ENCODE measurements around the gene SNX4. TPM values are rescaled to one million over a fixed set of nuclear protein-coding genes. Genes with fewer than 3 reads are reported as not detected.

SNX4 gene
- total RNA-seq, 2 experiments from 2014 or later: 36.2 to 38.6 TPM

- no peak overlapping the region for H3K27ac Mint-ChIP-seq
- peaks cover 25% of the 10 kb centered on the region for H3K36me3 Mint-ChIP-seq (ENCODE audit: low read depth)
- H3K4me3 Mint-ChIP-seq: no peak overlapping the region
- DNase-seq (no peak), ATAC-seq (no peak)
- ChIA-PET CTCF (no interaction called here), POLR2A (no interaction called here)
- H3K4me1 Mint-ChIP-seq (ENCODE audit: low read depth): no peaks in the 10 kb centered on the region
- H3K27me3 Mint-ChIP-seq (ENCODE audit: low read depth): no peaks in the 10 kb centered on the region
- no peaks in the 10 kb centered on the region for H3K9me3 Mint-ChIP-seq (ENCODE audit: insufficient read depth)
Measured at GRCh38 chr3:125443923-125444322, 76.1 kb downstream of the SNX4 start.

GRCh38 chr3:125442506-125442905 is 77.5 kb downstream of the SNX4 start:
- no peak overlapping the region for H3K4me3 Mint-ChIP-seq
- no peak overlapping the region for H3K27ac Mint-ChIP-seq
- POLR2A ChIA-PET: no interaction called here
- ATAC-seq: no peak
- no peaks in the 10 kb centered on the region for H3K27me3 Mint-ChIP-seq (ENCODE audit: low read depth)
- peaks cover 24% of the 10 kb centered on the region for H3K36me3 Mint-ChIP-seq (ENCODE audit: low read depth)
- no peak for DNase-seq
- H3K4me1 Mint-ChIP-seq (ENCODE audit: low read depth): no peaks in the 10 kb centered on the region
- CTCF ChIA-PET: interaction anchor here (0.6 kb wide), 1 partner anchor 430 kb away, joined by 3 read pairs; no protein-coding TSS in a partner anchor
- no peaks in the 10 kb centered on the region for H3K9me3 Mint-ChIP-seq (ENCODE audit: insufficient read depth)

- peaks cover 15% of the 10 kb centered on the region for H3K36me3 Mint-ChIP-seq (ENCODE audit: low read depth)
- no peak overlapping the region for H3K4me3 Mint-ChIP-seq
- ATAC-seq (no peak), DNase-seq (no peak)
- no peaks in the 10 kb centered on the region for H3K27me3 Mint-ChIP-seq (ENCODE audit: low read depth)
- CTCF ChIA-PET: interaction anchor here (0.6 to 3.5 kb wide), 8 partner anchors 31 to 680 kb away, joined by 3 to 9 read pairs (median 3); no protein-coding TSS in a partner anchor
- no peak overlapping the region for H3K27ac Mint-ChIP-seq
- no peaks in the 10 kb centered on the region for H3K9me3 Mint-ChIP-seq (ENCODE audit: insufficient read depth)
- POLR2A ChIA-PET: no interaction called here
- no peaks in the 10 kb centered on the region for H3K4me1 Mint-ChIP-seq (ENCODE audit: low read depth)
Measured at GRCh38 chr3:125440970-125441369, 79.0 kb downstream of the SNX4 start.

- Mint-ChIP-seq H3K27me3 (ENCODE audit: low read depth) (no peaks in the 10 kb centered on the region), H3K36me3 (ENCODE audit: low read depth) (peaks cover 13% of the 10 kb centered on the region), H3K4me3 (no peak overlapping the region), H3K4me1 (ENCODE audit: low read depth) (no peaks in the 10 kb centered on the region), H3K27ac (no peak overlapping the region), H3K9me3 (ENCODE audit: insufficient read depth) (no peaks in the 10 kb centered on the region)
- CTCF ChIA-PET: interaction anchor here (0.6 to 3.5 kb wide), 10 partner anchors 31 to 679 kb away, joined by 3 to 9 read pairs (median 3); no protein-coding TSS in a partner anchor
- DNase-seq: no peak
- POLR2A ChIA-PET: no interaction called here
- peak; percentile 55 for ATAC-seq
Measured at GRCh38 chr3:125440559-125440955, 79.4 kb downstream of the SNX4 start.

GRCh38 chr3:125437631-125438435 is 82.2 kb downstream of the SNX4 start:
- DNase-seq (peak; percentile 71), ATAC-seq (no peak)
- Mint-ChIP-seq H3K27ac (no peak overlapping the region), H3K27me3 (ENCODE audit: low read depth) (no peaks in the 10 kb centered on the region), H3K4me3 (no peak overlapping the region), H3K4me1 (ENCODE audit: low read depth) (no peaks in the 10 kb centered on the region), H3K36me3 (ENCODE audit: low read depth) (peaks cover 3% of the 10 kb centered on the region), H3K9me3 (ENCODE audit: insufficient read depth) (no peaks in the 10 kb centered on the region)
- CTCF ChIA-PET: interaction anchor here (0.7 to 3.5 kb wide), 9 partner anchors 9 to 706 kb away, joined by 3 to 9 read pairs (median 4); no protein-coding TSS in a partner anchor
- POLR2A ChIA-PET: no interaction called here

GRCh38 chr3:125436921-125437320 is 83.1 kb downstream of the SNX4 start:
- DNase-seq (no peak), ATAC-seq (no peak)
- no peaks in the 10 kb centered on the region for H3K36me3 Mint-ChIP-seq (ENCODE audit: low read depth)
- H3K27ac Mint-ChIP-seq: no peak overlapping the region
- ChIA-PET CTCF (interaction anchor here (1.3 kb wide), 1 partner anchor 442 kb away, joined by 3 read pairs; no protein-coding TSS in a partner anchor), POLR2A (no interaction called here)
- no peaks in the 10 kb centered on the region for H3K27me3 Mint-ChIP-seq (ENCODE audit: low read depth)
- no peaks in the 10 kb centered on the region for H3K4me1 Mint-ChIP-seq (ENCODE audit: low read depth)
- H3K9me3 Mint-ChIP-seq (ENCODE audit: insufficient read depth): no peaks in the 10 kb centered on the region
- H3K4me3 Mint-ChIP-seq: no peak overlapping the region

GRCh38 chr3:125435231-125435630 is 84.8 kb downstream of the SNX4 start:
- Mint-ChIP-seq H3K4me3 (no peak overlapping the region), H3K36me3 (ENCODE audit: low read depth) (no peaks in the 10 kb centered on the region), H3K27me3 (ENCODE audit: low read depth) (peaks cover 3% of the 10 kb centered on the region), H3K27ac (no peak overlapping the region), H3K4me1 (ENCODE audit: low read depth) (no peaks in the 10 kb centered on the region), H3K9me3 (ENCODE audit: insufficient read depth) (no peaks in the 10 kb centered on the region)
- ChIA-PET CTCF (interaction anchor here (1.0 to 1.8 kb wide), 3 partner anchors 54 to 674 kb away, joined by 4 to 5 read pairs (median 5); no protein-coding TSS in a partner anchor), POLR2A (no interaction called here)
- ATAC-seq (no peak), DNase-seq (no peak)

- no peaks in the 10 kb centered on the region for H3K36me3 Mint-ChIP-seq (ENCODE audit: low read depth)
- H3K9me3 Mint-ChIP-seq (ENCODE audit: insufficient read depth): no peaks in the 10 kb centered on the region
- CTCF ChIA-PET: interaction anchor here (1.0 to 1.8 kb wide), 3 partner anchors 53 to 674 kb away, joined by 4 to 5 read pairs (median 5); no protein-coding TSS in a partner anchor
- POLR2A ChIA-PET: interaction anchor here (0.6 kb wide), 1 partner anchor 10 kb away, joined by 3 read pairs; no protein-coding TSS in a partner anchor
- no peak for DNase-seq
- H3K27me3 Mint-ChIP-seq (ENCODE audit: low read depth): peaks cover 3% of the 10 kb centered on the region
- no peaks in the 10 kb centered on the region for H3K4me1 Mint-ChIP-seq (ENCODE audit: low read depth)
- ATAC-seq: no peak
- H3K27ac Mint-ChIP-seq: no peak overlapping the region
- H3K4me3 Mint-ChIP-seq: no peak overlapping the region
Measured at GRCh38 chr3:125434582-125435011, 85.4 kb downstream of the SNX4 start.

- no peak for ATAC-seq
- no peaks in the 10 kb centered on the region for H3K36me3 Mint-ChIP-seq (ENCODE audit: low read depth)
- no peak overlapping the region for H3K27ac Mint-ChIP-seq
- no peak overlapping the region for H3K4me3 Mint-ChIP-seq
- no peak for DNase-seq
- no peaks in the 10 kb centered on the region for H3K4me1 Mint-ChIP-seq (ENCODE audit: low read depth)
- CTCF ChIA-PET: interaction anchor here (0.6 to 2.1 kb wide), 2 partner anchors 56 to 439 kb away, joined by 4 read pairs; no protein-coding TSS in a partner anchor
- H3K9me3 Mint-ChIP-seq (ENCODE audit: insufficient read depth): no peaks in the 10 kb centered on the region
- peaks cover 3% of the 10 kb centered on the region for H3K27me3 Mint-ChIP-seq (ENCODE audit: low read depth)
- POLR2A ChIA-PET: interaction anchor here (0.6 kb wide), 1 partner anchor 10 kb away, joined by 3 read pairs; no protein-coding TSS in a partner anchor
Measured at GRCh38 chr3:125433611-125434041, 86.4 kb downstream of the SNX4 start.

- ChIA-PET POLR2A (no interaction called here), CTCF (interaction anchor here (0.6 to 2.1 kb wide), 2 partner anchors 55 to 438 kb away, joined by 4 read pairs; no protein-coding TSS in a partner anchor)
- H3K27me3 Mint-ChIP-seq (ENCODE audit: low read depth): peaks cover 3% of the 10 kb centered on the region
- no peaks in the 10 kb centered on the region for H3K36me3 Mint-ChIP-seq (ENCODE audit: low read depth)
- ATAC-seq (no peak), DNase-seq (no peak)
- no peak overlapping the region for H3K27ac Mint-ChIP-seq
- H3K4me3 Mint-ChIP-seq: no peak overlapping the region
- no peaks in the 10 kb centered on the region for H3K4me1 Mint-ChIP-seq (ENCODE audit: low read depth)
- no peaks in the 10 kb centered on the region for H3K9me3 Mint-ChIP-seq (ENCODE audit: insufficient read depth)
Measured at GRCh38 chr3:125433091-125433534, 86.9 kb downstream of the SNX4 start.

GRCh38 chr3:125431912-125432790 is 87.9 kb downstream of the SNX4 start:
- ATAC-seq (no peak), DNase-seq (no peak)
- no peak overlapping the region for H3K4me3 Mint-ChIP-seq
- H3K36me3 Mint-ChIP-seq (ENCODE audit: low read depth): no peaks in the 10 kb centered on the region
- H3K27me3 Mint-ChIP-seq (ENCODE audit: low read depth): peaks cover 3% of the 10 kb centered on the region
- H3K27ac Mint-ChIP-seq: no peak overlapping the region
- POLR2A ChIA-PET: no interaction called here
- H3K9me3 Mint-ChIP-seq (ENCODE audit: insufficient read depth): no peaks in the 10 kb centered on the region
- CTCF ChIA-PET: interaction anchor here (2.1 kb wide), 1 partner anchor 437 kb away, joined by 4 read pairs; no protein-coding TSS in a partner anchor
- H3K4me1 Mint-ChIP-seq (ENCODE audit: low read depth): no peaks in the 10 kb centered on the region
